ENCODE results near the gene SLC51B.
"Not testable (repeated sequence)": the region's sequence is repeated elsewhere in the genome, so short reads cannot be mapped to it uniquely, and the experiment has no call there.

The SLC51B gene

GRCh38 chr15:65069179-65069578 lies 24.0 kb downstream of the SLC51B start:
- Mint-ChIP-seq H3K9me3 (no peaks in the 10 kb centered on the region), H3K27me3 (peaks cover 18% of the 10 kb centered on the region), H3K27ac (no peak overlapping the region), H3K4me3 (no peak overlapping the region), H3K4me1 (peaks cover 11% of the 10 kb centered on the region), H3K36me3 (no peaks in the 10 kb centered on the region)

GRCh38 chr15:65069779-65070546 lies 24.8 kb downstream of the SLC51B start:
- Mint-ChIP-seq H3K4me3 (no peak overlapping the region), H3K9me3 (no peaks in the 10 kb centered on the region), H3K4me1 (peaks cover 11% of the 10 kb centered on the region), H3K27me3 (peaks cover 18% of the 10 kb centered on the region), H3K36me3 (no peaks in the 10 kb centered on the region), H3K27ac (no peak overlapping the region)

- Mint-ChIP-seq H3K36me3 (no peaks in the 10 kb centered on the region), H3K9me3 (no peaks in the 10 kb centered on the region), H3K4me3 (no peak overlapping the region), H3K27me3 (peaks cover 12% of the 10 kb centered on the region), H3K4me1 (peaks cover 11% of the 10 kb centered on the region), H3K27ac (no peak overlapping the region)
Measured at GRCh38 chr15:65071381-65071811, 26.2 kb downstream of the SLC51B start.

GRCh38 chr15:65072027-65072426 lies 26.8 kb downstream of the SLC51B start:
- Mint-ChIP-seq H3K4me3 (no peak overlapping the region), H3K27ac (no peak overlapping the region), H3K27me3 (peaks cover 14% of the 10 kb centered on the region), H3K4me1 (peaks cover 10% of the 10 kb centered on the region), H3K9me3 (no peaks in the 10 kb centered on the region), H3K36me3 (no peaks in the 10 kb centered on the region)

GRCh38 chr15:65072617-65073016 lies 27.4 kb downstream of the SLC51B start:
- Mint-ChIP-seq H3K36me3 (no peaks in the 10 kb centered on the region), H3K9me3 (no peaks in the 10 kb centered on the region), H3K27ac (no peak overlapping the region), H3K4me3 (no peak overlapping the region), H3K4me1 (peaks cover 7% of the 10 kb centered on the region), H3K27me3 (peaks cover 11% of the 10 kb centered on the region)

- H3K27me3 Mint-ChIP-seq, result peaks cover 17% of the 10 kb centered on the region
- not testable (repeated sequence) for H3K36me3 Mint-ChIP-seq, H3K9me3 Mint-ChIP-seq, H3K4me3 Mint-ChIP-seq, H3K4me1 Mint-ChIP-seq, H3K27ac Mint-ChIP-seq
Measured at GRCh38 chr15:65074946-65075345, 29.8 kb downstream of the SLC51B start.

GRCh38 chr15:65075607-65076395 lies 30.6 kb downstream of the SLC51B start:
- not testable (repeated sequence) for H3K27ac Mint-ChIP-seq, H3K36me3 Mint-ChIP-seq, H3K9me3 Mint-ChIP-seq, H3K4me3 Mint-ChIP-seq, H3K4me1 Mint-ChIP-seq
- peaks cover 17% of the 10 kb centered on the region for H3K27me3 Mint-ChIP-seq

GRCh38 chr15:65076486-65077290 lies 31.5 kb downstream of the SLC51B start, which contains the start of gene KBTBD13:
Gene KBTBD13, plus strand, starts transcription at chr15:65076746. Its CDS starts 70 bp downstream, at chr15:65076816.
- Mint-ChIP-seq H3K27ac (no peak within 1 kb of the TSS), H3K9me3 (no peaks in the 10 kb centered on the region), H3K4me3 (no peak within 1 kb of the TSS), H3K27me3 (peaks cover 17% of the 10 kb centered on the region), H3K4me1 (peaks cover 10% of the 10 kb centered on the region), H3K36me3 (no peaks in the 10 kb centered on the region)

- H3K4me3 Mint-ChIP-seq, result peak overlapping the region; percentile 44
- no peaks in the 10 kb centered on the region for H3K36me3 Mint-ChIP-seq
- H3K9me3 Mint-ChIP-seq, result no peaks in the 10 kb centered on the region
- H3K27ac Mint-ChIP-seq, result no peak overlapping the region
- H3K4me1 Mint-ChIP-seq, result peaks cover 17% of the 10 kb centered on the region
- peaks cover 17% of the 10 kb centered on the region for H3K27me3 Mint-ChIP-seq
Measured at GRCh38 chr15:65077291-65077980, 32.2 kb downstream of the SLC51B start.

- Mint-ChIP-seq H3K4me1 (peaks cover 22% of the 10 kb centered on the region), H3K4me3 (peak overlapping the region; percentile 44), H3K9me3 (no peaks in the 10 kb centered on the region), H3K27ac (no peak overlapping the region), H3K36me3 (no peaks in the 10 kb centered on the region), H3K27me3 (peaks cover 17% of the 10 kb centered on the region)
Measured at GRCh38 chr15:65077981-65078352, 32.8 kb downstream of the SLC51B start.

GRCh38 chr15:65079580-65079979 lies 34.4 kb downstream of the SLC51B start:
- Mint-ChIP-seq H3K4me1 (peaks cover 23% of the 10 kb centered on the region), H3K27me3 (peaks cover 17% of the 10 kb centered on the region), H3K36me3 (no peaks in the 10 kb centered on the region), H3K27ac (no peak overlapping the region), H3K4me3 (no peak overlapping the region), H3K9me3 (no peaks in the 10 kb centered on the region)

- Mint-ChIP-seq H3K36me3 (no peaks in the 10 kb centered on the region), H3K4me1 (peaks cover 23% of the 10 kb centered on the region), H3K27ac (no peak overlapping the region), H3K9me3 (no peaks in the 10 kb centered on the region), H3K27me3 (peaks cover 14% of the 10 kb centered on the region), H3K4me3 (no peak overlapping the region)
Measured at GRCh38 chr15:65081270-65081669, 36.1 kb downstream of the SLC51B start.

GRCh38 chr15:65081758-65082157 lies 36.6 kb downstream of the SLC51B start:
- Mint-ChIP-seq H3K27me3 (peaks cover 12% of the 10 kb centered on the region), H3K36me3 (no peaks in the 10 kb centered on the region), H3K27ac (no peak overlapping the region), H3K4me1 (peaks cover 23% of the 10 kb centered on the region), H3K9me3 (no peaks in the 10 kb centered on the region), H3K4me3 (no peak overlapping the region)

- peak overlapping the region; percentile 1 for H3K4me3 Mint-ChIP-seq
- H3K27ac Mint-ChIP-seq, result peak overlapping the region; percentile 65
- peaks cover 12% of the 10 kb centered on the region for H3K27me3 Mint-ChIP-seq
- no peaks in the 10 kb centered on the region for H3K36me3 Mint-ChIP-seq
- no peaks in the 10 kb centered on the region for H3K9me3 Mint-ChIP-seq
- H3K4me1 Mint-ChIP-seq, result peaks cover 23% of the 10 kb centered on the region
Measured at GRCh38 chr15:65082303-65082953, 37.2 kb downstream of the SLC51B start.

GRCh38 chr15:65083262-65083701 lies 38.1 kb downstream of the SLC51B start:
- H3K4me3 Mint-ChIP-seq, result no peak overlapping the region
- H3K9me3 Mint-ChIP-seq, result no peaks in the 10 kb centered on the region
- peaks cover 19% of the 10 kb centered on the region for H3K4me1 Mint-ChIP-seq
- H3K27me3 Mint-ChIP-seq, result peaks cover 4% of the 10 kb centered on the region
- H3K36me3 Mint-ChIP-seq, result no peaks in the 10 kb centered on the region
- no peak overlapping the region for H3K27ac Mint-ChIP-seq
